GM18909 (cell line): Measurements from ENCODE around the gene MED22.

ENCODE experiments used
- ATAC-seq: cut with Tn5 transposase; IDR thresholded peaks from one replicate; pipeline ENCODE4 v1.9.1; 2021; ENCODE audit warnings: mild to moderate bottlenecking; ENCODE audit not compliant: unreplicated experiment, poor library complexity

MED22 gene

GRCh38 chr9:133357656-133358055, 9.7 kb upstream of the MED22 start:
- ATAC-seq, result no peak

GRCh38 chr9:133356391-133357091, 8.6 kb upstream of the MED22 start, which contains the start of the genes SURF1 and SURF2:
SURF1 (minus strand) TSS chr9:133356487; CDS start chr9:133356453, 34 bp downstream.
SURF2 (plus strand) TSS chr9:133356550; CDS start chr9:133356593, 43 bp downstream.
- ATAC-seq, result peak; percentile 59

- no peak for ATAC-seq
Measured at GRCh38 chr9:133355881-133356357, 8.0 kb upstream of the MED22 start.

GRCh38 chr9:133354766-133355165, 6.8 kb upstream of the MED22 start:
- ATAC-seq, result no peak

GRCh38 chr9:133353548-133353947, 5.6 kb upstream of the MED22 start:
- no peak for ATAC-seq

- ATAC-seq, result no peak
Measured at GRCh38 chr9:133352635-133353340, 4.9 kb upstream of the MED22 start.

GRCh38 chr9:133351908-133352634, 4.1 kb upstream of the MED22 start:
- no peak for ATAC-seq

- no peak for ATAC-seq
Measured at GRCh38 chr9:133351526-133351907, 3.6 kb upstream of the MED22 start.

GRCh38 chr9:133349965-133350616, 2.2 kb upstream of the MED22 start:
- ATAC-seq, result no peak

GRCh38 chr9:133348718-133349573, 1.0 kb upstream of the MED22 start:
- no peak for ATAC-seq

GRCh38 chr9:133347515-133347984, 381 bp downstream of the MED22 start:
- ATAC-seq, result peak; percentile 38

- ATAC-seq, result no peak
Measured at GRCh38 chr9:133346021-133346785, 1.7 kb downstream of the MED22 start.

- ATAC-seq, result no peak
Measured at GRCh38 chr9:133345596-133345995, 2.3 kb downstream of the MED22 start.

- ATAC-seq, result no peak
Measured at GRCh38 chr9:133344979-133345378, 3.0 kb downstream of the MED22 start.

- no peak for ATAC-seq
Measured at GRCh38 chr9:133344071-133344470, 3.9 kb downstream of the MED22 start.

GRCh38 chr9:133342570-133342969, 5.4 kb downstream of the MED22 start:
- ATAC-seq, result no peak

GRCh38 chr9:133342069-133342406, 5.9 kb downstream of the MED22 start:
- ATAC-seq, result no peak

GRCh38 chr9:133341369-133342068, 6.4 kb downstream of the MED22 start:
- no peak for ATAC-seq
